ENCODE results near the gene RIPOR2. TPM values are rescaled to one million over a fixed set of nuclear protein-coding genes. Genes with fewer than 3 reads are reported as not detected.
A peak's percentile ranks its signal among the peaks of the same experiment; 100 is the strongest.

RIPOR2 gene
- total RNA-seq, 4 donors from 2014 or later = 5.2 to 34.0 (median 21.2) TPM

- in situ Hi-C loops (cut with MboI; ENCODE audit: low sequenced_read_pairs in 4 of 4) (no loop called here), intact Hi-C loops (cut with DNase I; ENCODE audit: low total_unique reads) (no loop called here)
- peaks cover 57 to 60% of the 10 kb centered on the region in 2 donors for H3K4me1 ChIP-seq
- H3K27me3 ChIP-seq = no peaks in the 10 kb centered on the region
- no peaks in the 10 kb centered on the region for H3K36me3 ChIP-seq
- DNase-seq (no peak), ATAC-seq (no peak)
- TF ChIP-seq POLR2A (IDR thresholded peaks at IDR 0.05) (no peak), CTCF (IDR thresholded peaks at IDR 0.05 in 4 of 5, conservative IDR thresholded peaks at IDR 0.05 in 1 of 5) (no peak)
- H3K27ac ChIP-seq = peak overlapping the region; percentile 56 to 93 (median 82)
- H3K4me3 ChIP-seq = no peak overlapping the region
- H3K9me3 ChIP-seq = no peaks in the 10 kb centered on the region
Measured at GRCh38 chr6:24901698-24902328, 33.9 kb downstream of the RIPOR2 start.

GRCh38 chr6:24900917-24901697 is 34.7 kb downstream of the RIPOR2 start:
- Histone ChIP-seq H3K9me3 (no peaks in the 10 kb centered on the region), H3K4me3 (no peak overlapping the region), H3K36me3 (no peaks in the 10 kb centered on the region), H3K27ac (peak overlapping the region; percentile 56 to 93 (median 82)), H3K4me1 (peaks cover 53 to 55% of the 10 kb centered on the region in 2 donors), H3K27me3 (no peaks in the 10 kb centered on the region)
- ATAC-seq (no peak), DNase-seq (no peak)
- intact Hi-C loops (cut with DNase I; ENCODE audit: low total_unique reads) (no loop called here), in situ Hi-C loops (cut with MboI; ENCODE audit: low sequenced_read_pairs in 4 of 4) (no loop called here)
- TF ChIP-seq CTCF (IDR thresholded peaks at IDR 0.05 in 4 of 5, conservative IDR thresholded peaks at IDR 0.05 in 1 of 5) = no peak
- TF ChIP-seq POLR2A (IDR thresholded peaks at IDR 0.05) = no peak

GRCh38 chr6:24899997-24900325 is 35.8 kb downstream of the RIPOR2 start:
- Histone ChIP-seq H3K4me3 (no peak overlapping the region), H3K9me3 (no peaks in the 10 kb centered on the region), H3K27me3 (no peaks in the 10 kb centered on the region), H3K27ac (peak overlapping the region; percentile 56 to 93 (median 82)), H3K36me3 (no peaks in the 10 kb centered on the region), H3K4me1 (peaks cover 42 to 44% of the 10 kb centered on the region in 2 donors)
- in situ Hi-C loops (cut with MboI; ENCODE audit: low sequenced_read_pairs in 4 of 4) (no loop called here), intact Hi-C loops (cut with DNase I; ENCODE audit: low total_unique reads) (no loop called here)
- no peak for ATAC-seq
- DNase-seq = no peak
- TF ChIP-seq POLR2A (IDR thresholded peaks at IDR 0.05) (no peak), CTCF (IDR thresholded peaks at IDR 0.05 in 4 of 5, conservative IDR thresholded peaks at IDR 0.05 in 1 of 5) (no peak)

DNA sequence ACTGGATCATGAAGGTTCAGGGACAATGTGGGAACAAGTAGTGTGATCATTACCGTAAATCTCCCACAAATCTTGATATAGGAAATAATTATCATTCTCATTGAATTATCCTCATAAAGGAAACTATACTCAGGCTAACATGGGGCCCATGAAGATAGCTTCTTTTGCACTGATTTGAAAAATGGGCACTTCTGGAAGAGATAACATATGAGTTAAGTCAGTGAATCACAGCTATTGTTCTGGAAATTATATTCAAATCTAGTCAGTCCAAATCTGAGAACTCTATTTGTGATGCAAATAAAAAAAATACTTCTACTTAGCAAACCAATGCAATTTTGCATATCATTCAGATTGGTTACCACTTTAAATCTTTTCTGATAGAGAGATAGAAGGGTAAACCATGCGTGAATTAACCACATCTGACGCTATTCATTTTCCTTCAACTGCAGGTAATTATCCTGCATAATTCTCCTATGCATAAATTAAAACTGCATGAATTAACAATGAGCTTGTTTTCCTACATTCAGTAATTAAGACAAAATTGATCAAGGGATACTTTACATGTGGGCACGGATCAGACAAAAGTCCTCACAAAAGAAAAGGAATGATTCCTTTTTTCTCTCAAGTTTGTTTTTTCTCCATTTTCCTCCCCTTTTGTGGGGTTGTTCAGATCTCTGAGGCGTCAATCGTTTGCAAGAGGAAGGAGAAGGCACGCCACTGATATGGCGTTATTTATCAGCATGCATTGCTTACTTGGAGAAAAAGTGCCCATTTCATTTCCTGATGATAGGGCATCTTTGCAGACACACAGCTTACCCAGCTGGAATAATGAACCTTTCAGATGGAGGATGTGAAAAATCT is 36.4 kb downstream of the RIPOR2 start:
- in situ Hi-C loops (cut with MboI; ENCODE audit: low sequenced_read_pairs in 4 of 4) = no loop called here
- Histone ChIP-seq H3K27me3 (no peaks in the 10 kb centered on the region), H3K27ac (peak overlapping the region in 3 of 4 donors; percentile 77 to 93 (median 87)), H3K36me3 (no peaks in the 10 kb centered on the region), H3K4me3 (no peak overlapping the region), H3K9me3 (no peaks in the 10 kb centered on the region), H3K4me1 (peaks cover 37 to 38% of the 10 kb centered on the region in 2 donors)
- no peak for DNase-seq
- TF ChIP-seq CTCF (IDR thresholded peaks at IDR 0.05 in 4 of 5, conservative IDR thresholded peaks at IDR 0.05 in 1 of 5) (no peak), POLR2A (IDR thresholded peaks at IDR 0.05) (no peak)
- intact Hi-C loops (cut with DNase I; ENCODE audit: low total_unique reads) = no loop called here
- no peak for ATAC-seq
